ENCODE data around the gene AMOT. TPM values are rescaled to one million over a fixed set of nuclear protein-coding genes. Genes with fewer than 3 reads are reported as not detected.

The AMOT gene
- total and polyA plus RNA-seq, 2 donors, result 3.8 to 8.3 TPM

DNA sequence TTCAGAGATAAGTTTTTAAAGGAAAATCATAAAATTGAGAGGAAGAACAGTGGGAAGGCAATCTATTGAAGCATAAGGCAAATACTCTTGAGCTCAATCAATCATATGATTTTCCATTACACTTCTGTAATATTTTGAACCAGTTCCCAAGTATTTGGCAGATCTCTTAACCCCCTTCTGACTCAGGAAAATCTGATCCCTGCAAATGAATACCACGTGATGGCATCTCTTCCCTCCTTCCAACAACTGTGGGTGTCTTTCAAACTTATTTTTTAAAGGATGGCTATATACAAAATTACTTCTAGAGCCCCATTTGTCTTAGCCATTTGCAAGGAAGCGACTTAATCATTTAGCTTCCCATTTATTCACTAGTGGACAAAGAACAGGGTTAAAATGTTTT lies 41.9 kb downstream of the AMOT start:
- H3K27ac ChIP-seq (ENCODE audit: low read depth in 1 of 2, low read length in 1 of 2), result no peak overlapping the region
- H3K36me3 ChIP-seq (ENCODE audit: control insufficient read depth in 2 of 2, insufficient read depth in 2 of 2, low read length in 1 of 2), result no peaks in the 10 kb centered on the region
- WGBS, result 97% methylated on average over 2 of the region's 2 CpGs
- H3K27me3 ChIP-seq (ENCODE audit: control insufficient read depth in 2 of 2, insufficient read depth in 1 of 2, low read length in 1 of 2), result no peaks in the 10 kb centered on the region
- no peaks in the 10 kb centered on the region for H3K9me3 ChIP-seq (ENCODE audit: control insufficient read depth in 2 of 2, insufficient read depth in 1 of 2, low read length in 1 of 2)
- DNase-seq (ENCODE audit: low read depth in 6 of 9, low spot score in 9 of 9), result no peak
- no peaks in the 10 kb centered on the region for H3K4me1 ChIP-seq (ENCODE audit: control insufficient read depth in 2 of 2, insufficient read depth in 2 of 2, low read length in 2 of 2)
- no peak overlapping the region for H3K4me3 ChIP-seq (ENCODE audit: low read length in 2 of 2)

DNA sequence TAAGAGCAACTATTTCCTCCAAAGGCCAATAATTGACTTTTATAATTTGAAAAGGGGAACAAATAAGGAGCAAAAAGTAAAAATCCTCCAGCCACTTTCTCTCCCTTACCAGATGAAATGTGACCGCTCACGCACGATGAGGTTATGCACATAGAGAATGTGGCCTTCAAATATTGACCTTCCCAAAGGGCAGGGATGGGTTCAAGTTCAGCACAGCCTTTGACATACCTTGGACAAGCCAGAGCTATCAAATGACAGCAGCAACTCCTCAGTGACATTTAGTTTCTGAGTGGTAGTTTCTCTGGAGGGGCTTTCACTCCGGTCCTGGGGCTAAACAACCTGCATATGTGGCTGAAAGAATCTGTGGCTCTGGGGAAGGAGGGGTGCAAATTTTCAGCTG lies 50.7 kb downstream of the AMOT start:
- no peak overlapping the region for H3K4me3 ChIP-seq (ENCODE audit: low read length in 2 of 2)
- no peak overlapping the region for H3K27ac ChIP-seq (ENCODE audit: low read depth in 1 of 2, low read length in 1 of 2)
- no peak for DNase-seq (ENCODE audit: low read depth in 6 of 9, low spot score in 9 of 9)
- no peaks in the 10 kb centered on the region for H3K27me3 ChIP-seq (ENCODE audit: control insufficient read depth in 2 of 2, insufficient read depth in 1 of 2, low read length in 1 of 2)
- H3K36me3 ChIP-seq (ENCODE audit: control insufficient read depth in 2 of 2, insufficient read depth in 2 of 2, low read length in 1 of 2), result no peaks in the 10 kb centered on the region
- 97% methylated on average over 4 of the region's 4 CpGs for WGBS
- H3K9me3 ChIP-seq (ENCODE audit: control insufficient read depth in 2 of 2, insufficient read depth in 1 of 2, low read length in 1 of 2), result no peaks in the 10 kb centered on the region
- H3K4me1 ChIP-seq (ENCODE audit: control insufficient read depth in 2 of 2, insufficient read depth in 2 of 2, low read length in 2 of 2), result no peaks in the 10 kb centered on the region

DNA sequence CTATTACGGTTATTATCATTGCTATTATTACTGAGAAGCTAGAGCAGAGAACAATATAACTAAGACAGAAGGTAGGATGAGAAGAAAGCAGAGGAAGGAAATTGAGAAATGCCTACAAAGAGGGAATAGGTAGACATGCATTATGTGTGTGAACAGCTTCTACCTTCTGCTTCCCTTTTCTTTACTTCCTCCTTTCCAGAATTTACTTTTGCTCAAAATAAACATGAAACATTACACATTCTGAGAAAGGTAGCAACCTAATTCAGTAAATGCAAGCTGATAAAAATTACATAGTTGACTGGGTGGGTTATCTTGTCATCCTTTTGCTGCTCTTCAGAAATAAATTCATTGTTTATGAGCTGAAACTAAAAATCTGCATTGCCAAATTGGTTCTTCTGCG lies 54.6 kb downstream of the AMOT start:
- Histone ChIP-seq H3K27ac (ENCODE audit: low read depth in 1 of 2, low read length in 1 of 2) (no peak overlapping the region), H3K4me1 (ENCODE audit: control insufficient read depth in 2 of 2, insufficient read depth in 2 of 2, low read length in 2 of 2) (no peaks in the 10 kb centered on the region), H3K9me3 (ENCODE audit: control insufficient read depth in 2 of 2, insufficient read depth in 1 of 2, low read length in 1 of 2) (no peaks in the 10 kb centered on the region), H3K36me3 (ENCODE audit: control insufficient read depth in 2 of 2, insufficient read depth in 2 of 2, low read length in 1 of 2) (no peaks in the 10 kb centered on the region), H3K27me3 (ENCODE audit: control insufficient read depth in 2 of 2, insufficient read depth in 1 of 2, low read length in 1 of 2) (no peaks in the 10 kb centered on the region), H3K4me3 (ENCODE audit: low read length in 2 of 2) (no peak overlapping the region)
- 80% methylated on average over 2 of the region's 2 CpGs for WGBS
- no peak for DNase-seq (ENCODE audit: low read depth in 6 of 9, low spot score in 9 of 9)

GRCh38 chrX:112785344-112785743 lies 55.3 kb downstream of the AMOT start:
- H3K27me3 ChIP-seq (ENCODE audit: control insufficient read depth in 2 of 2, insufficient read depth in 1 of 2, low read length in 1 of 2), result no peaks in the 10 kb centered on the region
- no peaks in the 10 kb centered on the region for H3K4me1 ChIP-seq (ENCODE audit: control insufficient read depth in 2 of 2, insufficient read depth in 2 of 2, low read length in 2 of 2)
- H3K27ac ChIP-seq (ENCODE audit: low read depth in 1 of 2, low read length in 1 of 2), result no peak overlapping the region
- H3K4me3 ChIP-seq (ENCODE audit: low read length in 2 of 2), result no peak overlapping the region
- no peaks in the 10 kb centered on the region for H3K36me3 ChIP-seq (ENCODE audit: control insufficient read depth in 2 of 2, insufficient read depth in 2 of 2, low read length in 1 of 2)
- 98% methylated on average over 5 of the region's 5 CpGs for WGBS
- DNase-seq (ENCODE audit: low read depth in 6 of 9, low spot score in 9 of 9), result no peak
- no peaks in the 10 kb centered on the region for H3K9me3 ChIP-seq (ENCODE audit: control insufficient read depth in 2 of 2, insufficient read depth in 1 of 2, low read length in 1 of 2)

DNA sequence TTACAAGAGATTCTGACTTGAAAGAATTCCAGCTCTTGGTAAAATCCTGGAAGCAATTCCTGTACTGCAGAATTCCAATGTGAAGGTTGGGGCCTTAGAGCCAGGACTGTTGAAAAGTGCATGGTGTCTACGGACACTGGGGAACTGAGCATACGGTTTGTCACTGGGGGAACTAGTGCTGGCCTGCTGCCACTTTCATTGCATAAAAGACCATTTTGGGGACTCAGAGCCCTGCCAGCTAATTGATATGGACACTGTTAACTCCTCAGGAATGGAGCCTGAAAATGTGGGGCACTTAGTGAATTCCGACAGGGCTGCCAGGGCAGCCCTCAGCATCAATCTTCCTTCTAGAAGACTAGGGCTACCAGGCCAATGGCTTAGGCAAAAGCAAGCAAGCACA lies 55.9 kb downstream of the AMOT start:
- Histone ChIP-seq H3K36me3 (ENCODE audit: control insufficient read depth in 2 of 2, insufficient read depth in 2 of 2, low read length in 1 of 2) (no peaks in the 10 kb centered on the region), H3K27ac (ENCODE audit: low read depth in 1 of 2, low read length in 1 of 2) (no peak overlapping the region), H3K4me1 (ENCODE audit: control insufficient read depth in 2 of 2, insufficient read depth in 2 of 2, low read length in 2 of 2) (no peaks in the 10 kb centered on the region), H3K9me3 (ENCODE audit: control insufficient read depth in 2 of 2, insufficient read depth in 1 of 2, low read length in 1 of 2) (no peaks in the 10 kb centered on the region), H3K4me3 (ENCODE audit: low read length in 2 of 2) (no peak overlapping the region), H3K27me3 (ENCODE audit: control insufficient read depth in 2 of 2, insufficient read depth in 1 of 2, low read length in 1 of 2) (no peaks in the 10 kb centered on the region)
- no peak for DNase-seq (ENCODE audit: low read depth in 6 of 9, low spot score in 9 of 9)
- WGBS, result 94% methylated on average over 3 of the region's 3 CpGs

- H3K4me1 ChIP-seq (ENCODE audit: control insufficient read depth in 2 of 2, insufficient read depth in 2 of 2, low read length in 2 of 2), result no peaks in the 10 kb centered on the region
- WGBS, result over 99% methylated on average over 9 of the region's 9 CpGs
- no peak overlapping the region for H3K27ac ChIP-seq (ENCODE audit: low read depth in 1 of 2, low read length in 1 of 2)
- no peak for DNase-seq (ENCODE audit: low read depth in 6 of 9, low spot score in 9 of 9)
- no peaks in the 10 kb centered on the region for H3K27me3 ChIP-seq (ENCODE audit: control insufficient read depth in 2 of 2, insufficient read depth in 1 of 2, low read length in 1 of 2)
- no peaks in the 10 kb centered on the region for H3K9me3 ChIP-seq (ENCODE audit: control insufficient read depth in 2 of 2, insufficient read depth in 1 of 2, low read length in 1 of 2)
- peaks cover 0 to 4% of the 10 kb centered on the region in 2 donors for H3K36me3 ChIP-seq (ENCODE audit: control insufficient read depth in 2 of 2, insufficient read depth in 2 of 2, low read length in 1 of 2)
- H3K4me3 ChIP-seq (ENCODE audit: low read length in 2 of 2), result no peak overlapping the region
These were observed 61.5 kb downstream of the AMOT start for GRCh38 chrX:112779139-112779538.

- no peaks in the 10 kb centered on the region for H3K4me1 ChIP-seq (ENCODE audit: control insufficient read depth in 2 of 2, insufficient read depth in 2 of 2, low read length in 2 of 2)
- no peak overlapping the region for H3K27ac ChIP-seq (ENCODE audit: low read depth in 1 of 2, low read length in 1 of 2)
- no peaks in the 10 kb centered on the region for H3K27me3 ChIP-seq (ENCODE audit: control insufficient read depth in 2 of 2, insufficient read depth in 1 of 2, low read length in 1 of 2)
- H3K4me3 ChIP-seq (ENCODE audit: low read length in 2 of 2), result no peak overlapping the region
- H3K9me3 ChIP-seq (ENCODE audit: control insufficient read depth in 2 of 2, insufficient read depth in 1 of 2, low read length in 1 of 2), result no peaks in the 10 kb centered on the region
- no peak for DNase-seq (ENCODE audit: low read depth in 6 of 9, low spot score in 9 of 9)
- 96% methylated on average over 10 of the region's 10 CpGs for WGBS
- H3K36me3 ChIP-seq (ENCODE audit: control insufficient read depth in 2 of 2, insufficient read depth in 2 of 2, low read length in 1 of 2), result peaks cover 0 to 4% of the 10 kb centered on the region in 2 donors
These were observed 65.9 kb downstream of the AMOT start for GRCh38 chrX:112774651-112775293.

DNA sequence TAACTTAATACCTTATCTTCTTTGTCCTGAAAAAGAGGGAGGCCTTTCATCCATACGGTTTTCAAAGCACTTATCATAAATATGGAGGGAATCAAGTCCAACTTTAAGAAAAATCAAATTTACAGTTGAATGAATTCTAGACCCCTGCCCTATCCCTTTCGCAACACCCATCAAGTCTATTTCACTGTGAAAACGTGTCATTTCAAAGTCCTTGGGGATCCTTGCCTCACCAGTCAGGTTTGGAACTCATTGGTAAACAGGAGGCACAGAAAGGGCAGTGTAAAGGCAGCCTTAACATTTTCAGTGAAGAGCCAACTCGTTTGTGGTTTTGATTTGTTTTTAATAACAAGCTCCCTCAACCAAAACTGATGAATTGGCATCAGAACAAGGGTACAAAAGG lies 66.5 kb downstream of the AMOT start:
- WGBS, result 93% methylated on average over 4 of the region's 4 CpGs

GRCh38 chrX:112769034-112769433 lies 71.6 kb downstream of the AMOT start:
- Histone ChIP-seq H3K4me1 (ENCODE audit: control insufficient read depth in 2 of 2, insufficient read depth in 2 of 2, low read length in 2 of 2) (no peaks in the 10 kb centered on the region), H3K4me3 (ENCODE audit: low read length in 2 of 2) (no peak overlapping the region), H3K27ac (ENCODE audit: low read depth in 1 of 2, low read length in 1 of 2) (no peak overlapping the region), H3K27me3 (ENCODE audit: control insufficient read depth in 2 of 2, insufficient read depth in 1 of 2, low read length in 1 of 2) (no peaks in the 10 kb centered on the region), H3K9me3 (ENCODE audit: control insufficient read depth in 2 of 2, insufficient read depth in 1 of 2, low read length in 1 of 2) (no peaks in the 10 kb centered on the region), H3K36me3 (ENCODE audit: control insufficient read depth in 2 of 2, insufficient read depth in 2 of 2, low read length in 1 of 2) (no peaks in the 10 kb centered on the region)
- no peak for DNase-seq (ENCODE audit: low read depth in 6 of 9, low spot score in 9 of 9)
- WGBS, result 93% methylated on average over 3 of the region's 3 CpGs

More for the DNA sequence above, 66.5 kb downstream of the AMOT start:
- Histone ChIP-seq H3K4me3 (ENCODE audit: low read length in 2 of 2) (no peak overlapping the region), H3K27ac (ENCODE audit: low read depth in 1 of 2, low read length in 1 of 2) (no peak overlapping the region), H3K9me3 (ENCODE audit: control insufficient read depth in 2 of 2, insufficient read depth in 1 of 2, low read length in 1 of 2) (no peaks in the 10 kb centered on the region), H3K4me1 (ENCODE audit: control insufficient read depth in 2 of 2, insufficient read depth in 2 of 2, low read length in 2 of 2) (no peaks in the 10 kb centered on the region), H3K27me3 (ENCODE audit: control insufficient read depth in 2 of 2, insufficient read depth in 1 of 2, low read length in 1 of 2) (no peaks in the 10 kb centered on the region), H3K36me3 (ENCODE audit: control insufficient read depth in 2 of 2, insufficient read depth in 2 of 2, low read length in 1 of 2) (peaks cover 0 to 1% of the 10 kb centered on the region in 2 donors)
- no peak for DNase-seq (ENCODE audit: low read depth in 6 of 9, low spot score in 9 of 9)
